Measurements from ENCODE around the gene CFAP43.

The CFAP43 gene

GRCh38 chr10:104268713-104269645, 36.8 kb upstream of the CFAP43 start, which contains the start of gene GSTO2:
TSS of gene GSTO2 (plus strand) at chr10:104269184. CDS start at chr10:104274916, 5,732 bp downstream.
- Histone ChIP-seq H3K4me3 (ENCODE audit: insufficient read depth in 1 of 2, low read depth in 1 of 2, low read length in 2 of 2) (peak within 1 kb of the TSS; percentile 78 to 88), H2BK15ac (ENCODE audit: low read depth, poor library complexity, severe bottlenecking) (peak within 1 kb of the TSS; percentile 77), H3K4me1 (ENCODE audit: control insufficient read depth, insufficient read depth, low read depth, low read length) (no peaks in the 10 kb centered on the region), H3K9me3 (ENCODE audit: control insufficient read depth, low read length) (no peaks in the 10 kb centered on the region), H3K14ac (ENCODE audit: low read length in 2 of 2) (no peak within 1 kb of the TSS), H3K27me3 (ENCODE audit: control insufficient read depth in 1 of 2, insufficient read depth in 1 of 2, low read length in 2 of 2) (peaks cover 0 to 1% of the 10 kb centered on the region in 2 experiments), H3K4ac (ENCODE audit: low read depth in 1 of 2, low read length in 2 of 2) (peak within 1 kb of the TSS in 1 of 2 experiments; percentile 17), H3K4me2 (ENCODE audit: low read length, poor library complexity, severe bottlenecking) (peak within 1 kb of the TSS; percentile 73), H4K8ac (ENCODE audit: low read length) (peak within 1 kb of the TSS; percentile 83), H3K79me1 (replicated peaks; ENCODE audit: low read length, poor library complexity, severe bottlenecking) (peaks cover 6% of the 10 kb centered on the region), H4K91ac (ENCODE audit: low read length) (peak within 1 kb of the TSS; percentile 65), H2BK12ac (ENCODE audit: low read length in 2 of 2) (no peak within 1 kb of the TSS), H3K23ac (ENCODE audit: low read length in 2 of 2) (no peak within 1 kb of the TSS), H2BK5ac (ENCODE audit: low read depth, low read length, poor library complexity, severe bottlenecking) (peak within 1 kb of the TSS; percentile 61), H3K18ac (ENCODE audit: low read depth in 1 of 2, low read length in 2 of 2) (peak within 1 kb of the TSS; percentile 18 to 55), H3K27ac (ENCODE audit: low read length, poor library complexity, severe bottlenecking) (peak within 1 kb of the TSS; percentile 37), H2AK5ac (ENCODE audit: low read length, severe bottlenecking) (no peak within 1 kb of the TSS), H2AFZ (ENCODE audit: low read depth, low read length) (no peak within 1 kb of the TSS), H2BK120ac (ENCODE audit: low read depth, low read length) (no peak within 1 kb of the TSS), H3K9ac (ENCODE audit: low read length) (peak within 1 kb of the TSS; percentile 79), H3K36me3 (ENCODE audit: control insufficient read depth in 1 of 2, insufficient read depth in 2 of 2, low read depth in 1 of 2, low read length in 2 of 2) (peaks cover 6 to 56% of the 10 kb centered on the region in 2 experiments)
- 22% methylated on average over 52 of the region's 59 CpGs for WGBS
- DNase-seq: peak; percentile 95

DNA sequence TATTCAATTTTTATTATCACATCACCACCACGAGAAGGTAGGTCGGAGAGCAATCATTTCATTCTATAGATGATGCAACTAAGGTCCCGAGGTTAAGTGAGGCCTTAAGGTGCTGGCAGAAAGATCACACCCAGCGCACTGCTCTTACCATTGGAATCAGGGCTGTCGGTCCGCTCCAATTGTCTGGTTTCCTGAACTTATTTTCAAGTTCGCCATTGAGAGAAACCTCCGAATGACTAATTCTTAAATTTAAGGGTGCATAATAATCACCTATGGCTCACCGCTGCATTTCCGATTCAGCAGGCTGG, 36.2 kb upstream of the CFAP43 start:
- 50% methylated on average over 10 of the region's 10 CpGs for WGBS
- H3K4me3 ChIP-seq (ENCODE audit: insufficient read depth in 1 of 2, low read depth in 1 of 2, low read length in 2 of 2): peak overlapping the region; percentile 78 to 88

DNA sequence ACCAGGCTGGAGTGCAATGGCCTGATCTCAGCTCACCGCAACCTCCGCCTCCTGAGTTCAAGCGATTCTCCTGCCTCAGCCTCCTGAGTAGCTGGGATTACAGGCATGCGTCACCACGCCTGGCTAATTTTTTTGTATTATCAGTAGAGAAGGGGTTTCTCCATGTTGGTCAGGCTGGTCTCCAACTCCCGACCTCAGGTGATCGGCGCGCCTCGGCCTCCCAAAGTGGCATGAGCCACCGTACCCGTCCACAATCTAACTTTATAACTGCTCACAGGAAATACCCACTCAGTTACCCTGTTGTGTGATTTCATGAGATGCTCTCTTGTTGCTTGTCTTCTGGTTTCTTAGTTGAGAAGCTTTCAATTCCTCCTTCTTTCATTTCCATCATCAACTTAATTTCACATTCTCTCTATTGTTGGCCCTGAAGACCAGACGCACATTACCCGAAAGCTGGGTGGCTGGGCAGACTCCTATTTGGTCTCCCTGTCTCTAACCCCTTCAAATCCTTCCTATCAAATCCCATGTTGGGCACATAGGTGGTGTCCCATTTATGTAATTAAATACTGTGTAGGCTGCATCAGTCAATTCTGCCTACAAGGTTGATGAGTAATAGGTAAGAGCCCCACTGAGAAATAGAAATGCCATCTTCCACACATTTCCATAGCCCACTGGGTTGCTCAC, 35.7 kb upstream of the CFAP43 start:
- H2BK120ac ChIP-seq (ENCODE audit: low read depth, low read length): no peak overlapping the region
- no peak overlapping the region for H2AFZ ChIP-seq (ENCODE audit: low read depth, low read length)
- H3K27ac ChIP-seq (ENCODE audit: low read length, poor library complexity, severe bottlenecking): no peak overlapping the region
- peak overlapping the region in 1 of 2 experiments; percentile 78 for H3K4me3 ChIP-seq (ENCODE audit: insufficient read depth in 1 of 2, low read depth in 1 of 2, low read length in 2 of 2)
- H3K23ac ChIP-seq (ENCODE audit: low read length in 2 of 2): no peak overlapping the region
- H3K36me3 ChIP-seq (ENCODE audit: control insufficient read depth in 1 of 2, insufficient read depth in 2 of 2, low read depth in 1 of 2, low read length in 2 of 2): peaks cover 6 to 67% of the 10 kb centered on the region in 2 experiments
- no peak overlapping the region for H2BK15ac ChIP-seq (ENCODE audit: low read depth, poor library complexity, severe bottlenecking)
- H3K9me3 ChIP-seq (ENCODE audit: control insufficient read depth, low read length): no peaks in the 10 kb centered on the region
- no peak overlapping the region for H3K4ac ChIP-seq (ENCODE audit: low read depth in 1 of 2, low read length in 2 of 2)
- no peak overlapping the region for H2BK5ac ChIP-seq (ENCODE audit: low read depth, low read length, poor library complexity, severe bottlenecking)
- no peak for DNase-seq
- no peak overlapping the region for H3K18ac ChIP-seq (ENCODE audit: low read depth in 1 of 2, low read length in 2 of 2)
- no peak overlapping the region for H4K91ac ChIP-seq (ENCODE audit: low read length)
- H3K79me1 ChIP-seq (replicated peaks; ENCODE audit: low read length, poor library complexity, severe bottlenecking): peaks cover 6% of the 10 kb centered on the region
- H2AK5ac ChIP-seq (ENCODE audit: low read length, severe bottlenecking): no peak overlapping the region
- no peaks in the 10 kb centered on the region for H3K4me1 ChIP-seq (ENCODE audit: control insufficient read depth, insufficient read depth, low read depth, low read length)
- WGBS: 100% methylated on average over 6 of the region's 14 CpGs
- H3K27me3 ChIP-seq (ENCODE audit: control insufficient read depth in 1 of 2, insufficient read depth in 1 of 2, low read length in 2 of 2): no peaks in the 10 kb centered on the region
- H4K8ac ChIP-seq (ENCODE audit: low read length): no peak overlapping the region
- H3K4me2 ChIP-seq (ENCODE audit: low read length, poor library complexity, severe bottlenecking): peak overlapping the region; percentile 73
- no peak overlapping the region for H3K14ac ChIP-seq (ENCODE audit: low read length in 2 of 2)
- peak overlapping the region; percentile 79 for H3K9ac ChIP-seq (ENCODE audit: low read length)
- H2BK12ac ChIP-seq (ENCODE audit: low read length in 2 of 2): no peak overlapping the region

More for the DNA sequence above, 36.2 kb upstream of the CFAP43 start:
- H2AFZ ChIP-seq (ENCODE audit: low read depth, low read length): no peak overlapping the region
- peak overlapping the region; percentile 65 for H4K91ac ChIP-seq (ENCODE audit: low read length)
- H3K27ac ChIP-seq (ENCODE audit: low read length, poor library complexity, severe bottlenecking): peak overlapping the region; percentile 37
- H3K79me1 ChIP-seq (replicated peaks; ENCODE audit: low read length, poor library complexity, severe bottlenecking): peaks cover 6% of the 10 kb centered on the region
- peak overlapping the region; percentile 83 for H4K8ac ChIP-seq (ENCODE audit: low read length)
- no peak overlapping the region for H2BK15ac ChIP-seq (ENCODE audit: low read depth, poor library complexity, severe bottlenecking)
- H3K36me3 ChIP-seq (ENCODE audit: control insufficient read depth in 1 of 2, insufficient read depth in 2 of 2, low read depth in 1 of 2, low read length in 2 of 2): peaks cover 6 to 62% of the 10 kb centered on the region in 2 experiments
- H3K9me3 ChIP-seq (ENCODE audit: control insufficient read depth, low read length): no peaks in the 10 kb centered on the region
- H3K14ac ChIP-seq (ENCODE audit: low read length in 2 of 2): no peak overlapping the region
- peak overlapping the region; percentile 18 to 55 for H3K18ac ChIP-seq (ENCODE audit: low read depth in 1 of 2, low read length in 2 of 2)
- H3K23ac ChIP-seq (ENCODE audit: low read length in 2 of 2): no peak overlapping the region
- peak overlapping the region; percentile 79 for H3K9ac ChIP-seq (ENCODE audit: low read length)
- peak overlapping the region in 1 of 2 experiments; percentile 17 for H3K4ac ChIP-seq (ENCODE audit: low read depth in 1 of 2, low read length in 2 of 2)
- DNase-seq: no peak
- no peaks in the 10 kb centered on the region for H3K27me3 ChIP-seq (ENCODE audit: control insufficient read depth in 1 of 2, insufficient read depth in 1 of 2, low read length in 2 of 2)
- peak overlapping the region; percentile 73 for H3K4me2 ChIP-seq (ENCODE audit: low read length, poor library complexity, severe bottlenecking)
- H2BK12ac ChIP-seq (ENCODE audit: low read length in 2 of 2): no peak overlapping the region
- H3K4me1 ChIP-seq (ENCODE audit: control insufficient read depth, insufficient read depth, low read depth, low read length): no peaks in the 10 kb centered on the region
- H2AK5ac ChIP-seq (ENCODE audit: low read length, severe bottlenecking): no peak overlapping the region
- no peak overlapping the region for H2BK120ac ChIP-seq (ENCODE audit: low read depth, low read length)
- H2BK5ac ChIP-seq (ENCODE audit: low read depth, low read length, poor library complexity, severe bottlenecking): no peak overlapping the region

DNA sequence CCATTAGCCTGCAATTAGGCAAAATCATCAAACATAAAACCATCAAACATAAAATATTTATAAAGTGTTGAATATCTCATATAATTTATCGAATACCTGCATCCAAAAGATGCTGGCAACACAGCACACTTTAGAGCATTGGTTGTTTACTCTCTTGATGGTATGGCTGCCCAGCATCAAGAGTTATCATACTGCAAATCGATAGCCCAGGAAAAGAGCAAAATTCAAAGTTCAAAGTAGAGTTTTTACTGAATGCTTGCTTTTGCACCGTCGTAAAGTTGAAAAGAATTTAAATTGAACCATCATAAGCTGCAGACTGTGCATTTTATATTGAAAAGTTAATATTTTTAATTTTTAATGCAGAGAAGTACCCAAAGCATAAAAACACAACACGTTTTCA, 32.6 kb upstream of the CFAP43 start:
- Histone ChIP-seq H3K23ac (ENCODE audit: low read length in 2 of 2) (no peak overlapping the region), H4K91ac (ENCODE audit: low read length) (no peak overlapping the region), H3K9ac (ENCODE audit: low read length) (no peak overlapping the region), H3K9me3 (ENCODE audit: control insufficient read depth, low read length) (no peaks in the 10 kb centered on the region), H2BK120ac (ENCODE audit: low read depth, low read length) (no peak overlapping the region), H3K4ac (ENCODE audit: low read depth in 1 of 2, low read length in 2 of 2) (no peak overlapping the region), H2AK5ac (ENCODE audit: low read length, severe bottlenecking) (no peak overlapping the region), H2BK5ac (ENCODE audit: low read depth, low read length, poor library complexity, severe bottlenecking) (no peak overlapping the region), H3K4me2 (ENCODE audit: low read length, poor library complexity, severe bottlenecking) (no peak overlapping the region), H3K14ac (ENCODE audit: low read length in 2 of 2) (no peak overlapping the region), H2BK15ac (ENCODE audit: low read depth, poor library complexity, severe bottlenecking) (no peak overlapping the region), H2BK12ac (ENCODE audit: low read length in 2 of 2) (no peak overlapping the region), H3K27ac (ENCODE audit: low read length, poor library complexity, severe bottlenecking) (no peak overlapping the region), H3K4me1 (ENCODE audit: control insufficient read depth, insufficient read depth, low read depth, low read length) (peaks cover 4% of the 10 kb centered on the region), H3K4me3 (ENCODE audit: insufficient read depth in 1 of 2, low read depth in 1 of 2, low read length in 2 of 2) (no peak overlapping the region), H3K18ac (ENCODE audit: low read depth in 1 of 2, low read length in 2 of 2) (no peak overlapping the region), H3K27me3 (ENCODE audit: control insufficient read depth in 1 of 2, insufficient read depth in 1 of 2, low read length in 2 of 2) (no peaks in the 10 kb centered on the region), H3K79me1 (replicated peaks; ENCODE audit: low read length, poor library complexity, severe bottlenecking) (peaks cover 19% of the 10 kb centered on the region), H2AFZ (ENCODE audit: low read depth, low read length) (no peak overlapping the region), H4K8ac (ENCODE audit: low read length) (no peak overlapping the region), H3K36me3 (ENCODE audit: control insufficient read depth in 1 of 2, insufficient read depth in 2 of 2, low read depth in 1 of 2, low read length in 2 of 2) (peaks cover 21 to 98% of the 10 kb centered on the region in 2 experiments)
- DNase-seq: no peak
- 95% methylated on average over 2 of the region's 5 CpGs for WGBS
